22Rv1 (cell line): ENCODE measurements around the gene GPR149.

Experiments used
- CTCF ChIP-seq: fragments of 450-650 bp; IDR thresholded peaks from 2 replicates; pipeline ENCODE4 v1.5.1; 2017; ENCODE audit warnings: mild to moderate bottlenecking
- ZFX ChIP-seq: fragments of 450-650 bp; IDR thresholded peaks from 2 replicates; pipeline ENCODE4 v1.6.1; 2017; ENCODE audit warnings: antibody characterized with exemption, borderline replicate concordance

- no peak for TF ChIP-seq CTCF
- TF ChIP-seq ZFX = no peak
Measured at GRCh38 chr3:154361099-154361498, 68.9 kb downstream of the GPR149 start.
